K562 (cell line): ENCODE data around the gene ENTPD3. TPM values are rescaled to one million over a fixed set of nuclear protein-coding genes. Genes with fewer than 3 reads are reported as not detected.

Experiments
- ASH1L ChIP-seq: fragments of 450-650 bp; IDR thresholded peaks from 2 replicates; pipeline ENCODE4 v1.6.1; 2018; ENCODE audit warnings: borderline replicate concordance, mild to moderate bottlenecking, low read depth; ENCODE audit not compliant: partially characterized antibody
- CEBPG ChIP-seq, 3 experiments: fragments of 200-800 bp in 1 of 3; sonication (Bioruptor generic) in 1 of 3; sonication (generic) in 1 of 3; formaldehyde crosslinking in 1 of 3; IDR thresholded peaks in 2 of 3; conservative IDR thresholded peaks in 1 of 3; 2 replicates each; pipeline versions ENCODE4 v1.6.1 to v1.8.0; 2016 to 2022; ENCODE audit warnings: missing compliant biosample characterization in 2 of 3, missing genetic modification characterization in 2 of 3, mild to moderate bottlenecking in 1 of 3, missing genetic modification reagents in 1 of 3
- MED1 ChIP-seq: sonication (generic); formaldehyde crosslinking; IDR thresholded peaks from 2 replicates; pipeline ENCODE4 v1.8.1; 2023; ENCODE audit warnings: missing genetic modification reagents, borderline replicate concordance
- NCOA6 ChIP-seq: fragments of 450-650 bp; IDR thresholded peaks from 2 replicates; pipeline ENCODE4 v1.6.1; 2017; ENCODE audit warnings: mild to moderate bottlenecking
- SP2 ChIP-seq: IDR thresholded peaks from 2 replicates; pipeline ENCODE4 v1.6.1; 2011; ENCODE audit warnings: mild to moderate bottlenecking, low read depth, low read length, moderate library complexity; ENCODE audit not compliant: poor library complexity, severe bottlenecking; ENCODE audit errors: extremely low read depth
- TBL1XR1 ChIP-seq, 2 experiments: IDR thresholded peaks; 2 replicates each; pipeline ENCODE4 v1.6.1; 2012; ENCODE audit warnings: improper control_type of control experiment in 2 of 2, low read length in 2 of 2, mild to moderate bottlenecking in 1 of 2
- ZNF197 ChIP-seq: fragments of 200-800 bp; sonication (Bioruptor generic); IDR thresholded peaks from 2 replicates; pipeline ENCODE4 v1.6.1; 2016; ENCODE audit warnings: low read depth, missing genetic modification characterization, missing compliant biosample characterization
- ZNF57 ChIP-seq: fragments of 450-650 bp; formaldehyde crosslinking; IDR thresholded peaks from 2 replicates; pipeline ENCODE4 v1.4.0; 2020; ENCODE audit warnings: mild to moderate bottlenecking, moderate library complexity
- ZNF77 ChIP-seq: fragments of 250-450 bp; sonication (Bioruptor Pico); IDR thresholded peaks from 2 replicates; pipeline ENCODE4 v1.5.0; 2020
- polyA plus RNA-seq, 8 experiments: library from polyadenylated mRNA; depleted of rRNA in 4 of 8; stranded (reverse) in 5 of 8; unstranded in 3 of 8; fragments of >200 nt; fragmentation: Nextera tagmentation in 2 of 8; fragmentation: Illumina TruSeq in 1 of 8; extraction: Ambion mirVana in 2 of 8; extraction: Trizol in 1 of 8; gene quantifications; 2 replicates each; pipeline versions ENCODE4 v1.2.1 to v1.2.3, GENCODE V29; 2011 to 2014; ENCODE audit warnings: inconsistent platforms in 1 of 8, missing spikeins in 1 of 8
- total RNA-seq, 7 experiments: library from RNA; depleted of rRNA in 6 of 7; stranded (reverse); fragments of >200 nt in 6 of 7; fragmentation: Illumina TruSeq in 2 of 7; extraction: Trizol in 2 of 7; gene quantifications; 2 replicates each; pipeline versions ENCODE4 v1.2.1 to v1.2.3, GENCODE V29; 2011 to 2021; ENCODE audit warnings: low replicate concordance in 1 of 7
- TF ChIP-seq, protein P1 (sequence below), 2 experiments: fragments of 450-650 bp in 1 of 2; sonication (generic) in 1 of 2; formaldehyde crosslinking in 1 of 2; IDR thresholded peaks in 1 of 2; conservative IDR thresholded peaks in 1 of 2; 2 replicates each; pipeline versions ENCODE4 v1.6.1 to v1.8.1; 2016 to 2023; ENCODE audit warnings: mild to moderate bottlenecking in 2 of 2, moderate library complexity in 2 of 2, inconsistent platforms in 1 of 2, missing genetic modification reagents in 1 of 2
- TF ChIP-seq, protein P2 (sequence below), 2 experiments: fragments of 450-650 bp; IDR thresholded peaks; 2 replicates each; pipeline ENCODE4 v1.6.1; 2018; ENCODE audit warnings: mild to moderate bottlenecking in 2 of 2, low read depth in 1 of 2; ENCODE audit not compliant: partially characterized antibody in 2 of 2
- TF ChIP-seq, protein P3 (sequence below): fragments of 250-450 bp; sonication (Bioruptor Pico); IDR thresholded peaks from 2 replicates; pipeline ENCODE4 v1.5.0; 2020; ENCODE audit warnings: mild to moderate bottlenecking, borderline replicate concordance
- TF ChIP-seq, protein P4 (sequence below): fragments of 450-650 bp; IDR thresholded peaks from 2 replicates; pipeline ENCODE4 v1.6.1; 2017; ENCODE audit warnings: mild to moderate bottlenecking, moderate library complexity
- TF ChIP-seq, protein P5 (sequence below): fragments of 250-450 bp; sonication (Bioruptor Pico); IDR thresholded peaks from 2 replicates; pipeline ENCODE4 v1.4.0; 2020; ENCODE audit warnings: mild to moderate bottlenecking, moderate library complexity

Gene ENTPD3
- total and polyA plus RNA-seq, 9 of the 15 experiments (the other 6 are each of a cell fraction or from before 2014, with no cell fraction given), result 0.23 to 2.1 (median 0.58) TPM

GRCh38 chr3:40452562-40452875 lies 65.5 kb downstream of the ENTPD3 start (continued):
- TF ChIP-seq, protein P1, sequence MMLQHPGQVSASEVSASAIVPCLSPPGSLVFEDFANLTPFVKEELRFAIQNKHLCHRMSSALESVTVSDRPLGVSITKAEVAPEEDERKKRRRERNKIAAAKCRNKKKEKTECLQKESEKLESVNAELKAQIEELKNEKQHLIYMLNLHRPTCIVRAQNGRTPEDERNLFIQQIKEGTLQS (IDR thresholded peaks at IDR 0.05), result no peak
- TF ChIP-seq, protein P1 (CRISPR knock-in tag; conservative IDR thresholded peaks at IDR 0.05), result no peak
- no peak for TF ChIP-seq ZNF197 (CRISPR knock-in tag)
- no peak for TF ChIP-seq TBL1XR1 (IDR thresholded peaks at IDR 0.05; ENCODE audit: low read length in 2 of 2)
- no peak for TF ChIP-seq CEBPG (CRISPR knock-in tag; IDR thresholded peaks at IDR 0.05)
- TF ChIP-seq CEBPG (tag; conservative IDR thresholded peaks at IDR 0.05 in 1 of 2, IDR thresholded peaks at IDR 0.05 in 1 of 2), result no peak
- no peak for TF ChIP-seq SP2
- TF ChIP-seq, protein P2, sequence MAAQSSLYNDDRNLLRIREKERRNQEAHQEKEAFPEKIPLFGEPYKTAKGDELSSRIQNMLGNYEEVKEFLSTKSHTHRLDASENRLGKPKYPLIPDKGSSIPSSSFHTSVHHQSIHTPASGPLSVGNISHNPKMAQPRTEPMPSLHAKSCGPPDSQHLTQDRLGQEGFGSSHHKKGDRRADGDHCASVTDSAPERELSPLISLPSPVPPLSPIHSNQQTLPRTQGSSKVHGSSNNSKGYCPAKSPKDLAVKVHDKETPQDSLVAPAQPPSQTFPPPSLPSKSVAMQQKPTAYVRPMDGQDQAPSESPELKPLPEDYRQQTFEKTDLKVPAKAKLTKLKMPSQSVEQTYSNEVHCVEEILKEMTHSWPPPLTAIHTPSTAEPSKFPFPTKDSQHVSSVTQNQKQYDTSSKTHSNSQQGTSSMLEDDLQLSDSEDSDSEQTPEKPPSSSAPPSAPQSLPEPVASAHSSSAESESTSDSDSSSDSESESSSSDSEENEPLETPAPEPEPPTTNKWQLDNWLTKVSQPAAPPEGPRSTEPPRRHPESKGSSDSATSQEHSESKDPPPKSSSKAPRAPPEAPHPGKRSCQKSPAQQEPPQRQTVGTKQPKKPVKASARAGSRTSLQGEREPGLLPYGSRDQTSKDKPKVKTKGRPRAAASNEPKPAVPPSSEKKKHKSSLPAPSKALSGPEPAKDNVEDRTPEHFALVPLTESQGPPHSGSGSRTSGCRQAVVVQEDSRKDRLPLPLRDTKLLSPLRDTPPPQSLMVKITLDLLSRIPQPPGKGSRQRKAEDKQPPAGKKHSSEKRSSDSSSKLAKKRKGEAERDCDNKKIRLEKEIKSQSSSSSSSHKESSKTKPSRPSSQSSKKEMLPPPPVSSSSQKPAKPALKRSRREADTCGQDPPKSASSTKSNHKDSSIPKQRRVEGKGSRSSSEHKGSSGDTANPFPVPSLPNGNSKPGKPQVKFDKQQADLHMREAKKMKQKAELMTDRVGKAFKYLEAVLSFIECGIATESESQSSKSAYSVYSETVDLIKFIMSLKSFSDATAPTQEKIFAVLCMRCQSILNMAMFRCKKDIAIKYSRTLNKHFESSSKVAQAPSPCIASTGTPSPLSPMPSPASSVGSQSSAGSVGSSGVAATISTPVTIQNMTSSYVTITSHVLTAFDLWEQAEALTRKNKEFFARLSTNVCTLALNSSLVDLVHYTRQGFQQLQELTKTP (IDR thresholded peaks at IDR 0.05; ENCODE audit: low read depth in 1 of 2, partially characterized antibody in 2 of 2), result no peak
- TF ChIP-seq NCOA6, result 0 out of 2 replicates have a peak, but pooled peaks have one; percentile 49
- no peak for TF ChIP-seq ZNF77 (CRISPR knock-in tag)
- TF ChIP-seq, protein P3, sequence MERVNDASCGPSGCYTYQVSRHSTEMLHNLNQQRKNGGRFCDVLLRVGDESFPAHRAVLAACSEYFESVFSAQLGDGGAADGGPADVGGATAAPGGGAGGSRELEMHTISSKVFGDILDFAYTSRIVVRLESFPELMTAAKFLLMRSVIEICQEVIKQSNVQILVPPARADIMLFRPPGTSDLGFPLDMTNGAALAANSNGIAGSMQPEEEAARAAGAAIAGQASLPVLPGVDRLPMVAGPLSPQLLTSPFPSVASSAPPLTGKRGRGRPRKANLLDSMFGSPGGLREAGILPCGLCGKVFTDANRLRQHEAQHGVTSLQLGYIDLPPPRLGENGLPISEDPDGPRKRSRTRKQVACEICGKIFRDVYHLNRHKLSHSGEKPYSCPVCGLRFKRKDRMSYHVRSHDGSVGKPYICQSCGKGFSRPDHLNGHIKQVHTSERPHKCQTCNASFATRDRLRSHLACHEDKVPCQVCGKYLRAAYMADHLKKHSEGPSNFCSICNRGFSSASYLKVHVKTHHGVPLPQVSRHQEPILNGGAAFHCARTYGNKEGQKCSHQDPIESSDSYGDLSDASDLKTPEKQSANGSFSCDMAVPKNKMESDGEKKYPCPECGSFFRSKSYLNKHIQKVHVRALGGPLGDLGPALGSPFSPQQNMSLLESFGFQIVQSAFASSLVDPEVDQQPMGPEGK (CRISPR knock-in tag), result no peak
- TF ChIP-seq, protein P4, sequence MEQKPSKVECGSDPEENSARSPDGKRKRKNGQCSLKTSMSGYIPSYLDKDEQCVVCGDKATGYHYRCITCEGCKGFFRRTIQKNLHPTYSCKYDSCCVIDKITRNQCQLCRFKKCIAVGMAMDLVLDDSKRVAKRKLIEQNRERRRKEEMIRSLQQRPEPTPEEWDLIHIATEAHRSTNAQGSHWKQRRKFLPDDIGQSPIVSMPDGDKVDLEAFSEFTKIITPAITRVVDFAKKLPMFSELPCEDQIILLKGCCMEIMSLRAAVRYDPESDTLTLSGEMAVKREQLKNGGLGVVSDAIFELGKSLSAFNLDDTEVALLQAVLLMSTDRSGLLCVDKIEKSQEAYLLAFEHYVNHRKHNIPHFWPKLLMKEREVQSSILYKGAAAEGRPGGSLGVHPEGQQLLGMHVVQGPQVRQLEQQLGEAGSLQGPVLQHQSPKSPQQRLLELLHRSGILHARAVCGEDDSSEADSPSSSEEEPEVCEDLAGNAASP, result no peak
- TF ChIP-seq ZNF57 (CRISPR knock-in tag), result no peak
- TF ChIP-seq, protein P5, sequence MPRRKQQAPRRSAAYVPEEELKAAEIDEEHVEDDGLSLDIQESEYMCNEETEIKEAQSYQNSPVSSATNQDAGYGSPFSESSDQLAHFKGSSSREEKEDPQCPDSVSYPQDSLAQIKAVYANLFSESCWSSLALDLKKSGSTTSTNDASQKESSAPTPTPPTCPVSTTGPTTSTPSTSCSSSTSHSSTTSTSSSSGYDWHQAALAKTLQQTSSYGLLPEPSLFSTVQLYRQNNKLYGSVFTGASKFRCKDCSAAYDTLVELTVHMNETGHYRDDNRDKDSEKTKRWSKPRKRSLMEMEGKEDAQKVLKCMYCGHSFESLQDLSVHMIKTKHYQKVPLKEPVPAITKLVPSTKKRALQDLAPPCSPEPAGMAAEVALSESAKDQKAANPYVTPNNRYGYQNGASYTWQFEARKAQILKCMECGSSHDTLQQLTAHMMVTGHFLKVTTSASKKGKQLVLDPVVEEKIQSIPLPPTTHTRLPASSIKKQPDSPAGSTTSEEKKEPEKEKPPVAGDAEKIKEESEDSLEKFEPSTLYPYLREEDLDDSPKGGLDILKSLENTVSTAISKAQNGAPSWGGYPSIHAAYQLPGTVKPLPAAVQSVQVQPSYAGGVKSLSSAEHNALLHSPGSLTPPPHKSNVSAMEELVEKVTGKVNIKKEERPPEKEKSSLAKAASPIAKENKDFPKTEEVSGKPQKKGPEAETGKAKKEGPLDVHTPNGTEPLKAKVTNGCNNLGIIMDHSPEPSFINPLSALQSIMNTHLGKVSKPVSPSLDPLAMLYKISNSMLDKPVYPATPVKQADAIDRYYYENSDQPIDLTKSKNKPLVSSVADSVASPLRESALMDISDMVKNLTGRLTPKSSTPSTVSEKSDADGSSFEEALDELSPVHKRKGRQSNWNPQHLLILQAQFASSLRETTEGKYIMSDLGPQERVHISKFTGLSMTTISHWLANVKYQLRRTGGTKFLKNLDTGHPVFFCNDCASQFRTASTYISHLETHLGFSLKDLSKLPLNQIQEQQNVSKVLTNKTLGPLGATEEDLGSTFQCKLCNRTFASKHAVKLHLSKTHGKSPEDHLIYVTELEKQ (CRISPR knock-in tag), result no peak
- TF ChIP-seq MED1 (CRISPR knock-in tag), result no peak
- TF ChIP-seq ASH1L, result no peak
